Bronchial epithelial cell (primary cell): ENCODE data around the gene ALX4. TPM values are rescaled to one million over a fixed set of nuclear protein-coding genes. Genes with fewer than 3 reads are reported as not detected.

Experiments
- DNase-seq: peaks from one replicate; pipeline ENCODE4 v3.0.0-alpha.2; 2010; ENCODE audit warnings: low read depth
- FAIRE-seq: peaks from 2 replicates; lab custom pipeline; 2011; peaks lifted over from hg19 to GRCh38; lab: Jason Lieb, UNC
- H3K27me3 ChIP-seq: 2 replicates; pipeline ENCODE4 v1.5.1; 2011; ENCODE audit warnings: low read length; ENCODE audit not compliant: control insufficient read depth, insufficient read depth
- H3K36me3 ChIP-seq: 2 replicates; pipeline ENCODE4 v1.5.1; 2011; ENCODE audit warnings: low read length; ENCODE audit not compliant: control insufficient read depth, insufficient read depth
- H3K4me3 ChIP-seq: 2 replicates; pipeline ENCODE4 v1.5.1; 2011; ENCODE audit warnings: mild to moderate bottlenecking, low read depth, low read length, control low read depth
- total RNA-seq: library from RNA; depleted of rRNA; stranded (reverse); fragments of >200 nt; gene quantifications from 2 replicates; pipeline ENCODE4 v1.2.1, GENCODE V29; 2014
- TF ChIP-seq, protein P1 (sequence below): IDR thresholded peaks from 2 replicates; pipeline ENCODE4 v1.5.1; 2011; ENCODE audit warnings: mild to moderate bottlenecking, moderate library complexity, low read length, control low read depth, inconsistent platforms; ENCODE audit not compliant: insufficient read depth, severe bottlenecking

ALX4 gene
- total RNA-seq, 1 donor from 2014 or later: under 0.01 TPM

DNA sequence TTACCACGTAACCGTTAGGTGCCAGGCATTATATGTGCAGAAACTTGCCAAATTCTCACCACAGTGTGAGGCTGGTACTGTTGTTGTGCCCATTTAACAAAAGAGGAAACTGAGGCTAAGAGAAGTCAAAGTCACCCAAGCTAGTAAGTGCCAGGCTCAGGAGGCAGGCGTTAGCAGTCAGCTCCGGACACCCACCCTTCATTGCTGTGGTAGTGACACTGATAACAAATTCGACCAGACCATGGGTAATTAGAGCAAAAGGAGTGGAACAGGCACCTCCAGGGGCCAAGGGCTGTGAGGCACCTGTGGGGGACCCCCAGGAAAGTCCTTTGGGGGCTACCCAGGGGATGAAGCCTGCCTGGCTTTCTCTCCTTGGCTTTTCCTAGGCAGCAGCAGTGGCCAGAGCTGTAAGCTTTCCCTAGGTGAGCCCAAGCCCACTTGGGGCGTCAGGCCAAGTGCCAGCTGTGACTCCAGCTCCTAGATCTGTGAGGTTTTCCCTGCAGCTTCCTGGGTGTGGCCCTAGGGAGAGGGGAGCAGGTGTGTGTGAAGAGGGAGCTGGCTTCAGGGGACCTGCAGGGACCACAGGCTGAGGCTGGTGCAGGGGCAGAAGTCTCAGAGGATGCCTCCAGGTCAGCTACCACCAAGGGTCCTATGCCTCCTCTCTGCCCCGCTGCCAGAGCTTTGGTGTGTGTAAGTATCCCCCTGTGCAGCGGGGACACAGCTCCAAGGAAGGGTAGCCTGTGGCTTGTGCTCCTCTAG lies 19.7 kb upstream of the ALX4 start:
- FAIRE-seq: no peak
- Histone ChIP-seq H3K36me3 (no peaks in the 10 kb centered on the region), H3K27me3 (peaks cover 13% of the 10 kb centered on the region), H3K4me3 (no peak overlapping the region)
- DNase-seq: no peak
- TF ChIP-seq, protein P1, sequence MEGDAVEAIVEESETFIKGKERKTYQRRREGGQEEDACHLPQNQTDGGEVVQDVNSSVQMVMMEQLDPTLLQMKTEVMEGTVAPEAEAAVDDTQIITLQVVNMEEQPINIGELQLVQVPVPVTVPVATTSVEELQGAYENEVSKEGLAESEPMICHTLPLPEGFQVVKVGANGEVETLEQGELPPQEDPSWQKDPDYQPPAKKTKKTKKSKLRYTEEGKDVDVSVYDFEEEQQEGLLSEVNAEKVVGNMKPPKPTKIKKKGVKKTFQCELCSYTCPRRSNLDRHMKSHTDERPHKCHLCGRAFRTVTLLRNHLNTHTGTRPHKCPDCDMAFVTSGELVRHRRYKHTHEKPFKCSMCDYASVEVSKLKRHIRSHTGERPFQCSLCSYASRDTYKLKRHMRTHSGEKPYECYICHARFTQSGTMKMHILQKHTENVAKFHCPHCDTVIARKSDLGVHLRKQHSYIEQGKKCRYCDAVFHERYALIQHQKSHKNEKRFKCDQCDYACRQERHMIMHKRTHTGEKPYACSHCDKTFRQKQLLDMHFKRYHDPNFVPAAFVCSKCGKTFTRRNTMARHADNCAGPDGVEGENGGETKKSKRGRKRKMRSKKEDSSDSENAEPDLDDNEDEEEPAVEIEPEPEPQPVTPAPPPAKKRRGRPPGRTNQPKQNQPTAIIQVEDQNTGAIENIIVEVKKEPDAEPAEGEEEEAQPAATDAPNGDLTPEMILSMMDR: no peak

GRCh38 chr11:44328138-44328660 lies 18.3 kb upstream of the ALX4 start:
- no peak for DNase-seq
- FAIRE-seq: no peak
- Histone ChIP-seq H3K36me3 (no peaks in the 10 kb centered on the region), H3K27me3 (peaks cover 22% of the 10 kb centered on the region), H3K4me3 (no peak overlapping the region)
- TF ChIP-seq, protein P1: no peak

DNA sequence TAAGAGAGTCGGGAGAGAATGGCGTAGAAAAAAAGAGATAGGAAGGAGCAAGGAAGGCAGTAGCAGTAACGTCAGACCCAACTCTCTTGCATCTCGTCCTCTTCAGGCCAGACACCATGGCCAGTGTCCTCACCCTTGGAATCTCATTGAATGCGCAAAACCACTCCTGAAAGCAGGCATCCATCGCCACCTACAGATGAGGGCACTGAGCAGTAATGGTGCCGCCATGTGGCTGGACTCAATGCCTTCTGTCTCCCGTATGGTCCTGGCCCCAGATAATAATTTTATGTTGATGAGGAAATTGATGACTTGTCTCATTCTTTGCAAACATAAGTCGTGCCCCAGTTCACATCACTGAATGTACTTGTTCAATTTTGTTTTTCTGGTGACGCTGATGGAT lies 17.8 kb upstream of the ALX4 start:
- Histone ChIP-seq H3K36me3 (no peaks in the 10 kb centered on the region), H3K4me3 (no peak overlapping the region), H3K27me3 (peaks cover 26% of the 10 kb centered on the region)
- no peak for FAIRE-seq
- no peak for DNase-seq
- TF ChIP-seq, protein P1: no peak

- Histone ChIP-seq H3K27me3 (peaks cover 30% of the 10 kb centered on the region), H3K36me3 (no peaks in the 10 kb centered on the region), H3K4me3 (no peak overlapping the region)
- TF ChIP-seq, protein P1: no peak
- FAIRE-seq (no peak), DNase-seq (no peak)
Measured at GRCh38 chr11:44326615-44327475, 16.9 kb upstream of the ALX4 start.

DNA sequence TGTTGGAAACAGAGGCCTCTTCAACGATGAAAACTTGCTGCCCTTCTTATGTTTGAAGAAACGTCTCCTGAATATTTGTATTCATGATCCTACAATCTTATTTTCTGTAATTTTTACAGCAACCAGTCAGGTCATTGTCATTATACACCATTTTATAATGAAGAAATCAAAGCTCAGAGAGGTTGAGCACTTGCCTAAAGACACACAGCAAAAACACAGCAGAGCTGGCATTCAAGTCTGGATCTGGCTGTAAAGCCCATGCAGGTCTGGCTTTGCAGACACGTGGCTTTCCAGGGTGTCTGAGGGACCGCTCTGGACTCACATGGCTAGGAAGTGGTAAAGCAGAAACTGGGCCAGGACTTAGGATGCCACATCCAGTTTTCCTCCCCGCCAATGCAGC lies 15.8 kb upstream of the ALX4 start:
- H3K36me3 ChIP-seq: no peaks in the 10 kb centered on the region
- no peak for DNase-seq
- no peak overlapping the region for H3K4me3 ChIP-seq
- FAIRE-seq: no peak
- peaks cover 35% of the 10 kb centered on the region for H3K27me3 ChIP-seq
- TF ChIP-seq, protein P1: no peak
